ENCODE measurements around the gene MNT. TPM values are rescaled to one million over a fixed set of nuclear protein-coding genes. Genes with fewer than 3 reads are reported as not detected.

Gene MNT
- total RNA-seq, 1 donor from 2014 or later = 9.9 TPM

DNA sequence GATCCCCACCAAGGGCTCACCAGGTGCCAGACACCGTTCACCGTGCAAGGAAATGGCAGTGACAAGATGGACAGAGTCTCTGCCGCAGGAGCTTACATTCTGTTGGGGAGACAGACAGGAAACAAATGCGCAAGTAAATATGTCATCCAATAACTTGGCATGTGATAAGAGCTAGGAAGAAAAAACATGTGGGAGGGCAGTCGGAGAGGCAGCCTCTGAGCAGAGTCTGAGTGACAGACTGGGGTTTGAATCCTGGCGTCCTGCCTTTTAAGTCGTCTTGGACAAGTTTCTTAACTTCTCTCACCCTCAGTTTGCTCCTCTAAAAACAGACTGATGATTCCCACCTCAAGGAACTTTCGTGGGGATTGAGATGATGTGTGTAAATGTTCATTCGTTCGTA, 56.3 kb downstream of the MNT start:
- Histone ChIP-seq H3K9me3 (replicated peaks) (no peaks in the 10 kb centered on the region), H3K4me3 (no peak overlapping the region), H3K36me3 (peaks cover 27% of the 10 kb centered on the region), H3K4me1 (peaks cover 12% of the 10 kb centered on the region), H3K27ac (replicated peaks) (no peak overlapping the region), H3K27me3 (ENCODE audit: low read depth) (no peaks in the 10 kb centered on the region)
- TF ChIP-seq, protein P1, sequence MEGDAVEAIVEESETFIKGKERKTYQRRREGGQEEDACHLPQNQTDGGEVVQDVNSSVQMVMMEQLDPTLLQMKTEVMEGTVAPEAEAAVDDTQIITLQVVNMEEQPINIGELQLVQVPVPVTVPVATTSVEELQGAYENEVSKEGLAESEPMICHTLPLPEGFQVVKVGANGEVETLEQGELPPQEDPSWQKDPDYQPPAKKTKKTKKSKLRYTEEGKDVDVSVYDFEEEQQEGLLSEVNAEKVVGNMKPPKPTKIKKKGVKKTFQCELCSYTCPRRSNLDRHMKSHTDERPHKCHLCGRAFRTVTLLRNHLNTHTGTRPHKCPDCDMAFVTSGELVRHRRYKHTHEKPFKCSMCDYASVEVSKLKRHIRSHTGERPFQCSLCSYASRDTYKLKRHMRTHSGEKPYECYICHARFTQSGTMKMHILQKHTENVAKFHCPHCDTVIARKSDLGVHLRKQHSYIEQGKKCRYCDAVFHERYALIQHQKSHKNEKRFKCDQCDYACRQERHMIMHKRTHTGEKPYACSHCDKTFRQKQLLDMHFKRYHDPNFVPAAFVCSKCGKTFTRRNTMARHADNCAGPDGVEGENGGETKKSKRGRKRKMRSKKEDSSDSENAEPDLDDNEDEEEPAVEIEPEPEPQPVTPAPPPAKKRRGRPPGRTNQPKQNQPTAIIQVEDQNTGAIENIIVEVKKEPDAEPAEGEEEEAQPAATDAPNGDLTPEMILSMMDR (IDR thresholded peaks at IDR 0.05; ENCODE audit: borderline replicate concordance) = no peak
- intact Hi-C loops (cut with micrococcal nuclease) = no loop called here
- DNase-seq = no peak

DNA sequence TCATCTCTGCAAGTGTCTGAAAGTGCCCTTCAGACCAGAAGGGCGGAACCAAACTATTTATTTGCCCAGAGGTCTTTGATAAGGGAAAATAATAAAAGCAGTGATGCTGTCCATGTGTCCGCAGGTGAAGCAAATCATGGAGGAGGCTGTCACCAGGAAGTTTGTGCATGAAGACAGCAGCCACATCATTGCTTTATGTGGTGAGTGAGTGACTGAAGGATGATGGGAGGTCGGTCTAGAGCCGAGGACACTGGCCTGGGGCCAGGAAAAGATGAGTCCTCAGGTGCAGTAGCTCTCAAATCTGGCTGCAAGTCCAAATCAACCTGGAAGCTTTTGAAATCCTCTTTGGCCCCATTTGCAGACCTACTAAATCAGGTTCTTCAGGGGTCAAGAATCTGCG, 57.4 kb downstream of the MNT start:
- H3K4me1 ChIP-seq = peaks cover 13% of the 10 kb centered on the region
- H3K27me3 ChIP-seq (ENCODE audit: low read depth) = no peaks in the 10 kb centered on the region
- no peak overlapping the region for H3K4me3 ChIP-seq
- no peaks in the 10 kb centered on the region for H3K9me3 ChIP-seq (replicated peaks)
- TF ChIP-seq, protein P1 (IDR thresholded peaks at IDR 0.05; ENCODE audit: borderline replicate concordance) = no peak
- no peak overlapping the region for H3K27ac ChIP-seq (replicated peaks)
- peaks cover 27% of the 10 kb centered on the region for H3K36me3 ChIP-seq
- DNase-seq = no peak
- intact Hi-C loops (cut with micrococcal nuclease) = no loop called here

DNA sequence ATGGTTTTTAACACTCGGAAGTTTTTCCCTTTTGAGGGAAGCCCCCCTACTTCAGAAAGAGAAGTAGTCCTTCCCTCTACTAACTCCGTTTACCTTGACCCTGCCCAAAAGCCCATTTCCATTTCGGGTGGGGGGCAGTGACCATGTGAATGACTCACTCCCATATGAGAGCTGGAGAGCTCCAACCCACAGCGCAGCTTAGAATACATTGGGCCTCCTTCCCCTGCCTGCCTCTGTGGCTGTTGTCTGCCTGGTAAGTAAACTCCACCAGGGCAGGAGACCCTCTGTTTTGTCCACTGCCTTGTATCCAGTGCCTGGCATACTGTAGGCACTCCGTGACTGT, 62.6 kb downstream of the MNT start:
- intact Hi-C loops (cut with micrococcal nuclease) = no loop called here
- TF ChIP-seq, protein P1 (IDR thresholded peaks at IDR 0.05; ENCODE audit: borderline replicate concordance) = no peak
- Histone ChIP-seq H3K27ac (replicated peaks) (peak overlapping the region; percentile 90), H3K4me1 (peaks cover 38% of the 10 kb centered on the region), H3K36me3 (peaks cover 30% of the 10 kb centered on the region), H3K27me3 (ENCODE audit: low read depth) (no peaks in the 10 kb centered on the region), H3K9me3 (replicated peaks) (no peaks in the 10 kb centered on the region), H3K4me3 (peak overlapping the region; percentile 77)
- no peak for DNase-seq

DNA sequence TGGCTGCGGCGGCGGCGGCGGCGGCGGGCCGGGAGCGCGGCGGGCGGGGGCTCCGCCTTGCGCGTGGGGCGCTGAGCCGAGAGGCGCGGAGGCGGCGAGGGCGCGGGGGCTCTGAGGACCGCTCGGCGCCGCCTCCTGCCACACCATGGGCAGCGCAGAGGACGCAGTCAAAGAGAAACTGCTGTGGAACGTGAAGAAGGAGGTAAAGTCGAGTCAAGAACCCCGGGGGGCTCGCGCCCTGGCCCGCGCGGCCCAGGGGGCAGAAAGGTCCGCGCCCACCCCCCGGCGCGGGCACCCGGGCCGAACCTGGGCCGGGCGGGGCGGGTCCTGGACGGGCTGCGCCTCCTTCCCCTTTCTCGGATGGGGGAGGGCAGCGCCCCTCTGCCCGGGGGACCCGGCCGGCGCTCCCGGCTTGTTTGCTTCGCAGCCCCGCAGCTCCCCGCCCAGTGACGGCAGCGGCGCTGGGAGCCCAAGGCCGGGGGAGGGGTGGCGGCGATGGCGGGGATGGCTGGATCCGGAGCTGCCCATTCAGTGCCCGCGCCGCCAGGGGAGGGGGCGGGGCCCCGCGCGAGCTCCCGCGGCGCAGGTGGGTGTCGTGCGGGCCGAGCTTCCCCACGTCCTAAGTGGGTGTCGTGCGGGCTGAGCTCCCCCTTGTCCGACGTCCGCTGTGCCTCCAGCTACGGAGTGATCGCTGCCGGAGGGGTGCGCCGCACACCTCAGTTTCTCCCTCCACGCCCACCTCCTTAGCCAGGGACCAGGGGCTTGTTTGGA, 63.1 kb downstream of the MNT start:
- H3K9me3 ChIP-seq (replicated peaks) = no peaks in the 10 kb centered on the region
- H3K27me3 ChIP-seq (ENCODE audit: low read depth) = no peaks in the 10 kb centered on the region
- intact Hi-C loops (cut with micrococcal nuclease) = no loop called here
- DNase-seq = peak; percentile 67
- TF ChIP-seq, protein P1 (IDR thresholded peaks at IDR 0.05; ENCODE audit: borderline replicate concordance) = peak; percentile 21
- peaks cover 36% of the 10 kb centered on the region for H3K36me3 ChIP-seq
- peaks cover 38% of the 10 kb centered on the region for H3K4me1 ChIP-seq
- peak overlapping the region; percentile 77 for H3K4me3 ChIP-seq
- H3K27ac ChIP-seq (replicated peaks) = peak overlapping the region; percentile 90

DNA sequence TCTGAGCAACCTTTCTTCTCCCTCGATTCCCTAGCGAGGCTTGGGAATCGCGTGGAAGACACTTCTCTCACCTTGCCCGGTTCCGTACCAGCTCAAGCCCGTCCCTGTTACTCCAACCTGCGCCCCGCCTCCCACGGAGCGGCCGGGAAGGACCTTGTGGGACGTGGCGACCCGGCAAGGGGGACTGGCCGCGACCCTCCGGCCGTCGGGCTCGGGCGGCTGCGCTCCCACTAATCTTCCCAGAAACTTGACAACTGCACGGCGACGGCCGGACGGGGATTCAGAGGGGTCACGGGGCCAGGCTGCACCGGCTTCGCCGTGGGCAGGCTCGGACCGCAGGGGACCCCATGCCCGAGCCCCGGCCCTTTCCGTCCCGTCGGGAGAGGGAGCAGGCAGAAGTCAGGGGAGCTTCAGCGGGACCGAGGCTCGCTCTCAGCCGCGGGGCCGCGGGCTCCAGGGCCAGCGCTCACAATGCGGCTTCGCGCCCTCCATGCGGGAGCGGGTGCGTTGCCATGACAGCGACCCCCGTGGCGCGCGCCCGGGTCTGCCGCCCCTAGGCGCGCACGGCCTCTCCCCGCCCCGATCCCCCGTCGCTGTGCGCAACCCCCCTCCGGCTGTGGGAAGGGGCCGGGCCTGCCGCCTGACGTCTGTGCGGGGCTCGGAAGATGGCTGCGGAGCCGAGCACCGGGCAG, 63.9 kb downstream of the MNT start, which contains the start of gene SGSM2:
SGSM2 (plus strand) TSS at position 650 of the 692 bp plus-strand sequence. CDS start 188 bp downstream, outside the sequence.
- H3K4me1 ChIP-seq = peaks cover 38% of the 10 kb centered on the region
- H3K27ac ChIP-seq (replicated peaks) = peak within 1 kb of the TSS; percentile 90
- H3K36me3 ChIP-seq = peaks cover 37% of the 10 kb centered on the region
- H3K27me3 ChIP-seq (ENCODE audit: low read depth) = no peaks in the 10 kb centered on the region
- TF ChIP-seq, protein P1 (IDR thresholded peaks at IDR 0.05; ENCODE audit: borderline replicate concordance) = no peak
- intact Hi-C loops (cut with micrococcal nuclease) = no loop called here
- no peaks in the 10 kb centered on the region for H3K9me3 ChIP-seq (replicated peaks)
- H3K4me3 ChIP-seq = peak within 1 kb of the TSS; percentile 77
- peak; percentile 72 for DNase-seq

Measured in left ventricle myocardium inferior (tissue), 1 donor.